ENCODE data around the gene ICE2.

- TF ChIP-seq CTCF (conservative IDR thresholded peaks at IDR 0.05; ENCODE audit: low read depth in 2 of 2) (no peak), EZH2 (IDR thresholded peaks at IDR 0.05; ENCODE audit: low read depth, unreplicated experiment) (no peak), JUNB (IDR thresholded peaks at IDR 0.05; ENCODE audit: unreplicated experiment) (no peak), REST (IDR thresholded peaks at IDR 0.05; ENCODE audit: unreplicated experiment) (no peak), EZH2phosphoT487 (IDR thresholded peaks at IDR 0.05; ENCODE audit: unreplicated experiment) (no peak), ZNF114 (CRISPR knock-in tag; IDR thresholded peaks at IDR 0.05) (no peak), ETS1 (IDR thresholded peaks at IDR 0.05) (no peak)
These were observed 16.9 kb downstream of the ICE2 start for GRCh38 chr15:60462027-60462426.

Measured in GM23338 (cell line).